Thoracic aorta (tissue), 2 donors: ENCODE data around the gene RFT1. TPM values are rescaled to one million over a fixed set of nuclear protein-coding genes. Genes with fewer than 3 reads are reported as not detected.

Source experiments
- ATAC-seq: fragments of 150-250 bp; one replicate; pipeline ENCODE4 v1.8.0; 2017; ENCODE audit warnings: low read depth; ENCODE audit not compliant: insufficient number of reproducible peaks, low FRiP score
- DNase-seq: peaks from one replicate; pipeline ENCODE4 v3.0.0-alpha.2; 2020; ENCODE audit warnings: low spot score
- H3K27ac ChIP-seq, 2 donors: fragments of 200-600 bp; sonication (generic); 1 replicate in 1 of 2; 2 replicates in 1 of 2; pipeline ENCODE4 v1.5.1; 2016; ENCODE audit warnings: mild to moderate bottlenecking in 2 of 2, moderate library complexity in 2 of 2
- H3K27me3 ChIP-seq: fragments of 200-600 bp; sonication (generic); replicated peaks from 2 replicates; pipeline ENCODE4 v1.6.0; 2016; ENCODE audit warnings: mild to moderate bottlenecking; ENCODE audit not compliant: insufficient read depth
- H3K36me3 ChIP-seq: fragments of 200-600 bp; sonication (generic); one replicate; pipeline ENCODE4 v1.5.1; 2016
- H3K4me1 ChIP-seq, 2 donors: fragments of 200-600 bp; sonication (generic); 1 replicate in 1 of 2; 2 replicates in 1 of 2; pipeline versions ENCODE4 v1.5.1 to v1.6.0; 2016; ENCODE audit warnings: low read depth in 2 of 2, mild to moderate bottlenecking in 1 of 2; ENCODE audit not compliant: control insufficient read depth in 1 of 2
- H3K4me3 ChIP-seq: fragments of 200-600 bp; sonication (generic); 2 replicates; pipeline ENCODE4 v1.5.1; 2016; ENCODE audit warnings: mild to moderate bottlenecking
- H3K9me3 ChIP-seq: fragments of 200-600 bp; sonication (generic); 2 replicates; pipeline ENCODE4 v1.5.1; 2016
- total RNA-seq, 2 donors: library from RNA; depleted of rRNA; stranded (reverse); fragments of >200 nt; gene quantifications; one replicate each; pipeline versions ENCODE4 v1.1.0 to v1.2.3, GENCODE V29; 2016
- TF ChIP-seq, protein P1 (sequence below): fragments of 200-600 bp; sonication (generic); IDR thresholded peaks from one replicate; pipeline ENCODE4 v1.5.1; 2019; ENCODE audit warnings: antibody characterized with exemption

RFT1 gene
- total RNA-seq, 2 donors from 2014 or later, result 7.0 to 17.6 TPM

DNA sequence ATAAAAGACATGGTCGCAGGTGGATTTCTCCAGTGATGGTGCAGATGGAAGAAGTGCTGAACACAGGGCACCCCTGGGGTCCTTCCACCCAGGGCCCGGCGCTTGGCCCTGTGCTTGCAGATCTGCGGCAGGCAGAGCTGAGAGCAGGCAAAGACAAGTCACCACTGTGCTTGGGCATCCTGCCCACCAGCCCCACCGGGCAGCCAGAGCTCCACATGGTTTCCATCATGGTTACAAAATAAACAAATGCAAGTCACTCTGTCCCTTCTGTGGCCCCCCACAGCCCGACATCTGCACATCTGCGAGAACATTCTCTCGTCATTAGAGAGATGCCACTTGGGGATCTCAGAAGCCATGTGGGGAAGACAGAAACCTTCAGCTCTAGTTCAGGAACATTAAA is 46.7 kb downstream of the RFT1 start:
- H3K4me3 ChIP-seq, result no peak overlapping the region
- H3K9me3 ChIP-seq, result no peaks in the 10 kb centered on the region
- H3K36me3 ChIP-seq, result no peaks in the 10 kb centered on the region
- TF ChIP-seq, protein P1, sequence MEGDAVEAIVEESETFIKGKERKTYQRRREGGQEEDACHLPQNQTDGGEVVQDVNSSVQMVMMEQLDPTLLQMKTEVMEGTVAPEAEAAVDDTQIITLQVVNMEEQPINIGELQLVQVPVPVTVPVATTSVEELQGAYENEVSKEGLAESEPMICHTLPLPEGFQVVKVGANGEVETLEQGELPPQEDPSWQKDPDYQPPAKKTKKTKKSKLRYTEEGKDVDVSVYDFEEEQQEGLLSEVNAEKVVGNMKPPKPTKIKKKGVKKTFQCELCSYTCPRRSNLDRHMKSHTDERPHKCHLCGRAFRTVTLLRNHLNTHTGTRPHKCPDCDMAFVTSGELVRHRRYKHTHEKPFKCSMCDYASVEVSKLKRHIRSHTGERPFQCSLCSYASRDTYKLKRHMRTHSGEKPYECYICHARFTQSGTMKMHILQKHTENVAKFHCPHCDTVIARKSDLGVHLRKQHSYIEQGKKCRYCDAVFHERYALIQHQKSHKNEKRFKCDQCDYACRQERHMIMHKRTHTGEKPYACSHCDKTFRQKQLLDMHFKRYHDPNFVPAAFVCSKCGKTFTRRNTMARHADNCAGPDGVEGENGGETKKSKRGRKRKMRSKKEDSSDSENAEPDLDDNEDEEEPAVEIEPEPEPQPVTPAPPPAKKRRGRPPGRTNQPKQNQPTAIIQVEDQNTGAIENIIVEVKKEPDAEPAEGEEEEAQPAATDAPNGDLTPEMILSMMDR, result no peak
- DNase-seq (no peak), ATAC-seq (no peak)
- H3K4me1 ChIP-seq, result no peaks in the 10 kb centered on the region
- H3K27me3 ChIP-seq, result no peaks in the 10 kb centered on the region
- no peak overlapping the region for H3K27ac ChIP-seq

DNA sequence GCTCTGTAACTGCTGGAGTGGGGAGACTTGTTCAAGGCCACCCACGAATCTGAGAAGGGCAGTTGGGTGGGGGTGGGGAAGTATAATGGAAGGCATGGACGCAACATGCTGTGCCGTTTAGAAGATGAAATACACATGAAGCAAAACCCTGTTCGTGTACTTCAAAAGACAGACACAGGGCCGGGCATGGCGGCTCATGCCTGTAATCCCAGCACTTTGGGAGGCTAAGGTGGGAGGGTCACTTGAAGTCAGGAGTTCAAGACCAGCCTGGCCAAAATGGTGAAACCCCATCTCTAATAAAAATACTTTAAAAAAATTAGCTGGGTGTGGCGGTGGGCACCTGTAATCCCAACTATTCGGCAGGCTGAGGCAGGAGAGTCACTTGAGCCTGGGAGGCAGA is 47.5 kb downstream of the RFT1 start:
- TF ChIP-seq, protein P1, result no peak
- H3K27me3 ChIP-seq, result no peaks in the 10 kb centered on the region
- H3K36me3 ChIP-seq, result no peaks in the 10 kb centered on the region
- DNase-seq (no peak), ATAC-seq (no peak)
- H3K4me1 ChIP-seq, result no peaks in the 10 kb centered on the region
- H3K9me3 ChIP-seq, result no peaks in the 10 kb centered on the region
- H3K4me3 ChIP-seq, result no peak overlapping the region
- H3K27ac ChIP-seq, result no peak overlapping the region

DNA sequence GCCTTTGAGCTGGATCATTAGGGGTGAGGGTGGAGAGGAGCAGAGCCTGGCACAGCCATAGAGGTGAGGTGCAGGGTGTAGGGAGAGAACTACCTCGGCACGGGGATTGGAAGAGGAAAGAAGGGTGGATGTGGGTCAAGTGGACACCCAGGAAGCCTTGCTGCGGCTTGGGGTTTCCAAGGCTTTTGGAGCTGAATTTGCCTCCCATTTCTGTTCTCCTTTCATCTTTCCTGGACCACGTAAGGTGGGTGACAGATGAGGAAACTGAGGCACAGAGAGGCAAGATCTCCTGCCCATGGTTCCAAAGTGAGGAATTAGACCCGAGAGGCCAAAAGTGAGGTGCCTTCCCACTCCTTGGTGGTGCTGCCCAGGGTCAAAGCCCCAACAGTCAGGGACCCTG is 48.9 kb downstream of the RFT1 start:
- H3K27me3 ChIP-seq, result no peaks in the 10 kb centered on the region
- no peak overlapping the region for H3K27ac ChIP-seq
- H3K4me1 ChIP-seq, result no peaks in the 10 kb centered on the region
- ATAC-seq, result no peak
- DNase-seq, result no peak
- H3K4me3 ChIP-seq, result no peak overlapping the region
- no peaks in the 10 kb centered on the region for H3K36me3 ChIP-seq
- H3K9me3 ChIP-seq, result no peaks in the 10 kb centered on the region
- TF ChIP-seq, protein P1, result no peak

DNA sequence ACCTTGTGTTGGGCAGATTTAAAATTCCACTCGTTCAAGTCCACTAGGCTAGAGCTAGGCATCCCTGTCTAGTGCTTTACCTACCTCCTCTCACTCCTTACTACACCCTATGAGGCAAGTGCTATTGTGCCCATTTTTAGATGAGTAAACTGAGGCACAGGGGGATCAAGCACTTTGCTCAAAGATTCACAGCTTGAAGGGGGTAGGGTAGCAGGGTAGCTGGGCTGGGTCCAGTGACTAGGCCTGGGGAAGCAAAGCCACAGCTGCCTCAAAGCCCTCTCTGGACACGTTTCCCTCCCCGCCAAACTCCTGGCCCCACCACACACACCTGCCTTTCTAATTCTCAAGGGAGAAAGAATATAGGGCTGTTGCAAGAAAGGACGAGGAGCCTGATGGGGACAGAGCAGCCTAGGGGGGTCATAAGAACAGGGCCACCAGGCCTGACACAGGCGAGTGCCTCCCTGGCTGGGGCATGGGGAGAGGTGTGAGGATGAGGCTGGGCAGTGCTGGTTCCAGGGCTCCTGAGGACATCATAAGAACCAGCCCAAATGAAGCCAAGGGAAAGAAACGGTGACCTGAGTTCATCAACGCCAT is 49.5 kb downstream of the RFT1 start:
- H3K4me3 ChIP-seq, result no peak overlapping the region
- H3K27ac ChIP-seq, result no peak overlapping the region
- TF ChIP-seq, protein P1, result no peak
- H3K9me3 ChIP-seq, result no peaks in the 10 kb centered on the region
- H3K27me3 ChIP-seq, result no peaks in the 10 kb centered on the region
- no peaks in the 10 kb centered on the region for H3K4me1 ChIP-seq
- no peak for ATAC-seq
- no peaks in the 10 kb centered on the region for H3K36me3 ChIP-seq
- no peak for DNase-seq

DNA sequence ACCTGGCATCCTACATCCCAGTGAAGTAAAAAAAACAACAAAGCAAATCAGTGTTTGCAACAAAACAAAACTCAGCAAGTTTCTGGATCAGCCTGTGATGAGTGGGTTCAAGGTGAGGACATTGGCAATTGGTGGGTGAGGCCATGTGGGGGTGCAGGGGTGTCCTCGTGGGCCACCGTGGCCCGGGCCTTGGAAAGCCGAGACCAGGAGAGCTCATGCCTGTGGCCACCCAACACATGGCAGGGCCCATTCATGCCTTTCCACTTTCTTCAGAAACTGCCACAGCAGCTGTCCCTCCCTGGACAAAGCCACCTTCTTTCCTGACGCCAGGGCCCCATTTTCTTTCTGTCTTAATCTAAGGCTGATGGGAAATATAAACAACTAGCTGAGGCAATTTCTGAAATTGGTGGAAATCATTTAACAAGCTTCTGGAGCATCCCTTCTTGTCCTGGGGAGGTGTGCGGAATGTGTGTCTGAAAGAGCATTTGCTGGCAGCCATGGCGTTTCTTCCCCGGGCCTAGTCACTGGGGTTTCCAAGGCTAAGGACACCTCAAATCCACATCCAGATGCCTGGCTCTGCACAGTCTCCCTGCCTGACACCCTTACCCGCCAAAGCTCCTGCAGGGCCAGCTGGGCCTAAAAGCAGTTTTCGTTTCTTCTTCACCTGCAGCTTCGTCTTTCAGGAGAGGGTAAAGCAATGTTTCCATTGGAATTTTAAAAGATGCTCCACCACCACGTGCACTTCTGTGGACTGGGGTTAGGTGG is 50.3 kb downstream of the RFT1 start:
- no peak for ATAC-seq

More for the DNA sequence above, 50.3 kb downstream of the RFT1 start:
- H3K4me1 ChIP-seq, result no peaks in the 10 kb centered on the region
- TF ChIP-seq, protein P1, result no peak
- H3K36me3 ChIP-seq, result no peaks in the 10 kb centered on the region
- no peak overlapping the region for H3K4me3 ChIP-seq
- no peaks in the 10 kb centered on the region for H3K27me3 ChIP-seq
- H3K9me3 ChIP-seq, result no peaks in the 10 kb centered on the region
- no peak overlapping the region for H3K27ac ChIP-seq
- no peak for DNase-seq
